KOPT-K1 (cell line): ENCODE data around the gene BCAP31.
A peak's percentile ranks its signal among the peaks of the same experiment; 100 is the strongest.
"Not testable (repeated sequence)": the region's sequence is repeated elsewhere in the genome, so short reads cannot be mapped to it uniquely, and the experiment has no call there.

Source experiments
- H3K27ac ChIP-seq: fragments of 200-600 bp; sonication (generic); 2 replicates; pipeline ENCODE4 v1.5.1; 2016; ENCODE audit warnings: antibody characterized with exemption, mild to moderate bottlenecking, low read depth, low read length; ENCODE audit not compliant: poor library complexity, severe bottlenecking
- H3K36me3 ChIP-seq: fragments of 200-600 bp; sonication (generic); 2 replicates; pipeline ENCODE4 v1.5.1; 2017; ENCODE audit warnings: antibody characterized with exemption, mild to moderate bottlenecking, low read length, moderate library complexity; ENCODE audit not compliant: insufficient read depth
- H3K9me3 ChIP-seq: fragments of 200-600 bp; sonication (generic); 2 replicates; pipeline ENCODE4 v1.5.1; 2017; ENCODE audit warnings: antibody characterized with exemption, low read length, mild to moderate bottlenecking; ENCODE audit not compliant: insufficient read depth, poor library complexity, severe bottlenecking

The BCAP31 gene

GRCh38 chrX:153731117-153731844 is 7.1 kb upstream of the BCAP31 start:
- H3K9me3 ChIP-seq: no peaks in the 10 kb centered on the region
- H3K27ac ChIP-seq: no peak overlapping the region
- peaks cover 20% of the 10 kb centered on the region for H3K36me3 ChIP-seq

GRCh38 chrX:153730115-153730514 is 5.9 kb upstream of the BCAP31 start:
- H3K27ac ChIP-seq, H3K9me3 ChIP-seq: not testable (repeated sequence)
- H3K36me3 ChIP-seq: peaks cover 20% of the 10 kb centered on the region

GRCh38 chrX:153728951-153729631 is 4.9 kb upstream of the BCAP31 start:
- no peaks in the 10 kb centered on the region for H3K9me3 ChIP-seq
- no peak overlapping the region for H3K27ac ChIP-seq

DNA sequence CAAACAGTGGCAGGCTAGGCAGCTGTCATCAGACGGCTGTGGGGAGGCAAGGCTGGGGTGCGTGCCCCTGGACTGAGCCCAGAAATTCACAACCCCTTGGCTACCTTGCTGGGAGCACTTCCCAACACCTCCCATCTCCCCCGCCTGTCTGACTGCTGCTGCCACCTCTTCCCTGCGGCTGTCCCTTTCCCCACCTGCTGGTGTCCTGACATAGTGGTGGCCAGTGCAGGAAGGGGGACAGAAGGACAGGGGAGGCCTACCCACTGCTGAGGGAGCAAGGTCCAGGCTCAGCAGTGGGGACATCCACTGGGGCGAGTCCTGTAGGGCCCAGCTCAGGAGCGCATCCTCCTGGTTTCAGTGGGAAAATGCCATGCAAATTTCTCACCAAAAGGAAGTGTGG is 3.9 kb upstream of the BCAP31 start:
- H3K27ac ChIP-seq: peak overlapping the region; percentile 87
- H3K36me3 ChIP-seq: peaks cover 20% of the 10 kb centered on the region
- no peaks in the 10 kb centered on the region for H3K9me3 ChIP-seq

More at GRCh38 chrX:153728951-153729631, 4.9 kb upstream of the BCAP31 start:
- H3K36me3 ChIP-seq: peaks cover 20% of the 10 kb centered on the region

DNA sequence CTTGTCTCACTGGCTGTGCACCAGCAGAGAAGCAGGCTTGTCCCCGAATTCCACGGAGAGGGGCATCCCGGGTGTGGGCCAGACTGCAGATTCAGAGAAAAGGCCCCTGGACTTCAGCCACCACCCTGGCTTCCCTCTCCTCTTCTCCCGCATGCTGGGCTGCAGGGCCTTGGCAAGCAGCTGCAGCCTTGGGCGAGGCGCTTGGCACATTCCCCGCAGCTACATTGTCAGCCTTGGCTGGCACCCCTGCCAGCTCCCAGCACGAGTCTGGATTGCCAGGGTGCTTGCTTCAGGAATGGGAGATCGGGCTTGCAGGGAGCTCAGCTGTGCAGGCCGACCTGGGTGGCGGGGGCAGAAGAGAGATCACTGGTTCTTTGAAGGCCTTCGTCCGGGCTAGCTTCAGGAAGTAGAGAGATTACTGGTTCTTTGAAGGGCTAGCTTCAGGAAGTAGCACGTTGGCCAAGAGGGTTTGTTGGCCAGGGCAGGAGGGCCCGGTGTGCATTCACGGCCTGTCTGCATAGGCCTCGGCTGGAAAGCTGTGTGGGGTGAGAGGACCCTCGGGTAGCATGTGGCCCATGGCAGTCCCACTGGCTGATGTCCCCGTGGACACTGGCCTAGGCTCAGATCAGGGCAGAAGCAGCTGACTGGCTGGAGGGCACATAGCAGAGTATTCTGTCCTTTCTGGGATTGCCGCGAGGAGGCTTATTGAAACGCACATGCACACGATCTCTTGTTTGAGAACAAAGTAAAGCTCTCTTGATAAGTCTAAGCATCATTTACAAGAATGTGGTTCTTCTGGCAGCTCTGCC is 3.1 kb upstream of the BCAP31 start:
- no peaks in the 10 kb centered on the region for H3K9me3 ChIP-seq
- H3K27ac ChIP-seq: peak overlapping the region; percentile 87
- peaks cover 26% of the 10 kb centered on the region for H3K36me3 ChIP-seq

DNA sequence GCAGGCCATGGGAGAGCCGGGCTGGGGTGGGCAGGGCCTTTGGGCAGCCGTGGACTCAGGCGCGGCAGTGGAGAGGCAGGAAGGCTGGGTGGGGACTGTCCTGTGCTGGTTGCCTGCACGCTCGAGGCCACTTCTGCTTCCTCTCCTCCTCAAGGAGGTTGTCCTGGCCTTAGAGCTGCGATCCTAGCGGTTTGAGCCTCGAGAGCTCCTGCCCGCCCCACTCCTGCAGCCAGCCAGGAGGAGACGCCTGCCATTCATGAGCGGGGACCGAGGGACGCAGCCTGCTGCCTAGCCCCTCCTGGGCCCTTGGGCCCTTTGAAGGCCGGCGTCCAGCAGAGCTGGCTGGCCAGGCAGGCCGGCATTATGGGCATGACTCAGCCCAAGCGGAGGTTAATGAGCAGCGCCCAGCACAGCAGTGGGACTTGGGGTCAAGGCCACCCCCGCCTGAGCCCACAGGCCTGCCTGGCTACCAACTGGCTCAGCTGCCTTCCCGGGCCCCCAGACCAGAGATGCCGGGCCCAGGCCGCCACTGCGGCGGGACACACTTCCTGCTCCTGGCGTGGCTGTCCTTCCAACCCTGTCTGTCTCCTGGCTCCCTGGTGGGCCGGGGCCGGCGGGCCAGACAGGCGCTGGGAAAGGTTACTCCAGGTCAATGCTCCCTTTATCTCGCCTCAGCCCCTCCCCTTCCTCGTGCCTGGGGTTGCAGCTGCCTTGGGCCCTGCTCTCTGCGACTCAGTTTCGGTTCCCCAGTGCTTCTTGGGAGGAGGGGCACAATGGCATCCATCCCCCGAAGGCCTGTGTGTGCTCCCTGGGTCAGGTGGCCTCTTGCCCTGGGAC is 2.3 kb upstream of the BCAP31 start:
- no peaks in the 10 kb centered on the region for H3K9me3 ChIP-seq
- H3K36me3 ChIP-seq: peaks cover 26% of the 10 kb centered on the region
- H3K27ac ChIP-seq: peak overlapping the region; percentile 87

- Histone ChIP-seq H3K9me3 (no peaks in the 10 kb centered on the region), H3K36me3 (peaks cover 24% of the 10 kb centered on the region), H3K27ac (peak overlapping the region; percentile 87)
Observed at GRCh38 chrX:153725832-153726285, 1.7 kb upstream of the BCAP31 start.

DNA sequence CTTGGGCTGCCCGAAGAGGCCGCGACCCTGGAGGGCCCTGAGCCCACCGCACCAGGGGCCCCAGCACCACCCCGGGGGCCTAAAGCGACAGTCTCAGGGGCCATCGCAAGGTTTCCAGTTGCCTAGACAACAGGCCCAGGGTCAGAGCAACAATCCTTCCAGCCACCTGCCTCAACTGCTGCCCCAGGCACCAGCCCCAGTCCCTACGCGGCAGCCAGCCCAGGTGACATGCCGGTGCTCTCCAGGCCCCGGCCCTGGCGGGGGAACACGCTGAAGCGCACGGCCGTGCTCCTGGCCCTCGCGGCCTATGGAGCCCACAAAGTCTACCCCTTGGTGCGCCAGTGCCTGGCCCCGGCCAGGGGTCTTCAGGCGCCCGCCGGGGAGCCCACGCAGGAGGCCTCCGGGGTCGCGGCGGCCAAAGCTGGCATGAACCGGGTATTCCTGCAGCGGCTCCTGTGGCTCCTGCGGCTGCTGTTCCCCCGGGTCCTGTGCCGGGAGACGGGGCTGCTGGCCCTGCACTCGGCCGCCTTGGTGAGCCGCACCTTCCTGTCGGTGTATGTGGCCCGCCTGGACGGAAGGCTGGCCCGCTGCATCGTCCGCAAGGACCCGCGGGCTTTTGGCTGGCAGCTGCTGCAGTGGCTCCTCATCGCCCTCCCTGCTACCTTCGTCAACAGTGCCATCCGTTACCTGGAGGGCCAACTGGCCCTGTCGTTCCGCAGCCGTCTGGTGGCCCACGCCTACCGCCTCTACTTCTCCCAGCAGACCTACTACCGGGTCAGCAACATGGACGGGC is 1.0 kb upstream of the BCAP31 start:
- no peaks in the 10 kb centered on the region for H3K9me3 ChIP-seq
- peak overlapping the region; percentile 82 for H3K27ac ChIP-seq
- H3K36me3 ChIP-seq: peaks cover 31% of the 10 kb centered on the region

- peak overlapping the region; percentile 82 for H3K27ac ChIP-seq
Observed at GRCh38 chrX:153723351-153724251, 586 bp downstream of the BCAP31 start.

DNA sequence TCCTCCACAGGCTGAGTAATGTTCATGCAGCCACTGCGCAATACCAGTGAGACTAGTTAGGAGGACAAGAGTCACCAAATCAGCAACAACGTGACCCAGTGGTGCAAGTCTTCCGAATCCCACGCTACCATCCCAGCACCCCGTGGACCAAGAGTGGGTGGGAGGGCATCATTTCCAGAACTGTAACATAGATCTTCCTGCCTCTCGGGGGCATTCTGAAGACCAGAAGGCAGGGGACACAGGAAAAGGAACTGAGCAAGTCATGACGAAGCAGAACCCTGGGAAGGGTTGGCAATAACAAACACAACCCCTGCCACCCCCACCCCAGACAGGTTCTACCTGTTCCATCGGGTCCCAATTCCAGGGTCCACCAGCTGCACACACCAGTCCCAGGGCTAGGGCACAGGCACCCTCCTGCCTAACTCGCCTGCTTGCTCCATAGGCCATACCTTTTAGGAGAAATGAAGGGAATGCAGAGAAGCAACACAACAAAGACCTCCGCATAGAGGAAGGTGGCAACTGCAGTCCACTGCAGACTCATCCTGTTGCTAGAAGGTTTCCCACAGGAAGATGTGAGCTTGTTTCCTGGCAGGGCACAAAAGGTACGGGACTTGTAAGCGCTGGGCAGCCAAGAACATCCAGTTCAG is 1.4 kb downstream of the BCAP31 start:
- peaks cover 49% of the 10 kb centered on the region for H3K36me3 ChIP-seq
- H3K27ac ChIP-seq: peak overlapping the region; percentile 82
- H3K9me3 ChIP-seq: no peaks in the 10 kb centered on the region

More at GRCh38 chrX:153723351-153724251, 586 bp downstream of the BCAP31 start:
- Histone ChIP-seq H3K36me3 (peaks cover 42% of the 10 kb centered on the region), H3K9me3 (no peaks in the 10 kb centered on the region)

DNA sequence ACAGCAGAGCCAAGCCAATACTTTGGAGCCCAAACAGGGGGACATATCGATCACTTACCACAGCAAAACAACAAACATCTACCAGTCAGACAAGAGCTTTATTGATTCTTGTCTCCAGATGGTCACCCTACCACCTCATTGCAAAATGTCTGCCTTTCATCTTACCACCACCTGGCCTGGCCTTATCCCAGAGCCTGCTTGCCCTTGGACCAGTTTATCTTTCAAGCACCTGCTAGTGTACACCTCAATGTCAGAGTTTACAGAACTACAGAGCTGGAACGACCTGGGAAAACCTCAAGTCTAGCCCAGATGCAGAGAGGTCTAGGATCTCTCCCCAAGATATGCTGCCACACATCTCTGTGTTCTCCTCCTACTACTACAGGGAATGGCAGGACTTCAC is 4.5 kb downstream of the BCAP31 start:
- Histone ChIP-seq H3K9me3 (no peaks in the 10 kb centered on the region), H3K27ac (no peak overlapping the region), H3K36me3 (peaks cover 78% of the 10 kb centered on the region)

GRCh38 chrX:153719238-153719637 is 4.9 kb downstream of the BCAP31 start:
- no peak overlapping the region for H3K27ac ChIP-seq
- no peaks in the 10 kb centered on the region for H3K9me3 ChIP-seq
- peaks cover 83% of the 10 kb centered on the region for H3K36me3 ChIP-seq

DNA sequence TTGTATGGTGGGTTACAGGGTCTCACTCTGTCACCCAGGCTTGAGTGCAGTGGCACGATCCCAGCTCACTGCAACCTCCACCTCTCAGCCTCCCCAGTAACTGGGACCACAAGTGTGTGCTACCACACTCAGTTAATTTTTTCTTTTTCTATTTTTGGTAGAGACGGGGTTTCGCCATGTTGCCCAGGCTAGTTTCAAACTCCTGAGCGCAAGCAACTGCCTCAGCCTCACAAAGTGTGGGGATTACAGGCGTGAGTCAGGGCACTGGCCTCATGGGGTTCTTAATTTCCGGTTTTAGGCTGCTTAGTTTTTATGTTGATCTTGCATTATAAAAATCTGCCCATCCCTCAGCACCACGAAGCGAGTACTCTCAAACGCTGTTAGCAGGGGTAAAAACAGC is 6.7 kb downstream of the BCAP31 start:
- peaks cover 95% of the 10 kb centered on the region for H3K36me3 ChIP-seq
- no peaks in the 10 kb centered on the region for H3K9me3 ChIP-seq

More for the DNA sequence above, 6.7 kb downstream of the BCAP31 start:
- no peak overlapping the region for H3K27ac ChIP-seq
